GM21447 (cell line): ENCODE data around the gene FIBCD1.

Source experiments
- ATAC-seq: cut with Tn5 transposase; IDR thresholded peaks from one replicate; pipeline ENCODE4 v1.9.1; 2021; ENCODE audit not compliant: unreplicated experiment

Gene FIBCD1

GRCh38 chr9:130923611-130924447 lies 15.2 kb downstream of the FIBCD1 start:
- ATAC-seq: no peak

- no peak for ATAC-seq
Observed at GRCh38 chr9:130922893-130923610, 16.0 kb downstream of the FIBCD1 start.

- ATAC-seq: no peak
Observed at GRCh38 chr9:130921989-130922892, 16.8 kb downstream of the FIBCD1 start.

GRCh38 chr9:130921300-130921988 lies 17.6 kb downstream of the FIBCD1 start:
- ATAC-seq: no peak

GRCh38 chr9:130920762-130921299 lies 18.2 kb downstream of the FIBCD1 start:
- no peak for ATAC-seq

GRCh38 chr9:130920233-130920632 lies 18.8 kb downstream of the FIBCD1 start:
- ATAC-seq: no peak

- no peak for ATAC-seq
Observed at GRCh38 chr9:130919559-130920145, 19.4 kb downstream of the FIBCD1 start.

- no peak for ATAC-seq
Observed at GRCh38 chr9:130918826-130919558, 20.1 kb downstream of the FIBCD1 start.

GRCh38 chr9:130918101-130918825 lies 20.8 kb downstream of the FIBCD1 start:
- no peak for ATAC-seq

- no peak for ATAC-seq
Observed at GRCh38 chr9:130917168-130917960, 21.7 kb downstream of the FIBCD1 start.

GRCh38 chr9:130915096-130915447 lies 24.0 kb downstream of the FIBCD1 start:
- no peak for ATAC-seq

- no peak for ATAC-seq
Observed at GRCh38 chr9:130914417-130915095, 24.5 kb downstream of the FIBCD1 start.

GRCh38 chr9:130913599-130914416 lies 25.2 kb downstream of the FIBCD1 start:
- no peak for ATAC-seq

- no peak for ATAC-seq
Observed at GRCh38 chr9:130912932-130913598, 26.0 kb downstream of the FIBCD1 start.

GRCh38 chr9:130911254-130912049 lies 27.6 kb downstream of the FIBCD1 start:
- no peak for ATAC-seq
